Thyroid gland (tissue), 4 donors: ENCODE data around the gene TNIK.

ENCODE experiments used
- CTCF ChIP-seq, 6 experiments: fragments of 200-600 bp in 3 of 6; fragments of 450-650 bp in 3 of 6; sonication (generic) in 3 of 6; IDR thresholded peaks; one replicate each; pipeline ENCODE4 v1.5.1; 2016 to 2019; ENCODE audit warnings: antibody characterized with exemption in 6 of 6, mild to moderate bottlenecking in 2 of 6, inconsistent platforms in 1 of 6, moderate library complexity in 1 of 6
- POLR2A ChIP-seq, 2 donors: fragments of 450-650 bp; IDR thresholded peaks; one replicate each; pipeline ENCODE4 v1.6.1; 2017; ENCODE audit warnings: antibody characterized with exemption in 2 of 2, mild to moderate bottlenecking in 2 of 2, moderate library complexity in 1 of 2

- TF ChIP-seq CTCF (IDR thresholded peaks at IDR 0.05), result no peak
- TF ChIP-seq POLR2A (IDR thresholded peaks at IDR 0.05), result no peak
Observed at GRCh38 chr3:171417813-171418212, 42.4 kb downstream of the TNIK start.
